ENCODE data around the gene PRR14L.
"Not testable (repeated sequence)": the region's sequence is repeated elsewhere in the genome, so short reads cannot be mapped to it uniquely, and the experiment has no call there.

PRR14L gene

GRCh38 chr22:31749636-31750364, at the start of gene PRR14L:
Gene PRR14L (minus strand): TSS chr22:31750132. CDS start chr22:31738860, 11,272 bp downstream.
- ChIA-PET CTCF (interaction anchor here (0.9 to 1.2 kb wide), 3 partner anchors 8 to 84 kb away, joined by 3 read pairs; no protein-coding TSS in a partner anchor), POLR2A (no interaction called here)
- DNase-seq (ENCODE audit: extremely low spot score): peak; percentile 94
- TF ChIP-seq, protein P1, sequence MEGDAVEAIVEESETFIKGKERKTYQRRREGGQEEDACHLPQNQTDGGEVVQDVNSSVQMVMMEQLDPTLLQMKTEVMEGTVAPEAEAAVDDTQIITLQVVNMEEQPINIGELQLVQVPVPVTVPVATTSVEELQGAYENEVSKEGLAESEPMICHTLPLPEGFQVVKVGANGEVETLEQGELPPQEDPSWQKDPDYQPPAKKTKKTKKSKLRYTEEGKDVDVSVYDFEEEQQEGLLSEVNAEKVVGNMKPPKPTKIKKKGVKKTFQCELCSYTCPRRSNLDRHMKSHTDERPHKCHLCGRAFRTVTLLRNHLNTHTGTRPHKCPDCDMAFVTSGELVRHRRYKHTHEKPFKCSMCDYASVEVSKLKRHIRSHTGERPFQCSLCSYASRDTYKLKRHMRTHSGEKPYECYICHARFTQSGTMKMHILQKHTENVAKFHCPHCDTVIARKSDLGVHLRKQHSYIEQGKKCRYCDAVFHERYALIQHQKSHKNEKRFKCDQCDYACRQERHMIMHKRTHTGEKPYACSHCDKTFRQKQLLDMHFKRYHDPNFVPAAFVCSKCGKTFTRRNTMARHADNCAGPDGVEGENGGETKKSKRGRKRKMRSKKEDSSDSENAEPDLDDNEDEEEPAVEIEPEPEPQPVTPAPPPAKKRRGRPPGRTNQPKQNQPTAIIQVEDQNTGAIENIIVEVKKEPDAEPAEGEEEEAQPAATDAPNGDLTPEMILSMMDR (IDR thresholded peaks at IDR 0.05; ENCODE audit: control extremely low read depth, extremely low read depth, low read depth, missing control alignments): no peak

DNA sequence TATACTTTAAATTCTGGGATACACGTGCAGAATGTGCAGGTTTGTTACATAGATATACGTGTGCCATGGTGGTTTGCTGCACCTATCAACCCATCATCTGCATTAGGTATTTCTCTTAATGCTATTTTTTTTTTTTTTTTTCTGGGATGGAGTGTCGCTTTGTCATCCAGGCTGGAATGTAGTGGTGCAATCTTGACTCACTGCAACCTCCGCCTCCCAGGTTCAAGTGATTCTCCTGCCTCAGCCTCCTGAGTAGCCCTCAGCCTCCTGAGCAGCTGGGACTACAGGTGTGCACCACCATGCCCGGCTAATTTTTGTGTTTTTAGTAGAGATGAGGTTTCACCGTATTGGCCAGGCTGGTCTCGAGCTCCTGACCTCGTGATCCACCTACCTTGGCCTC, 49.4 kb upstream of the PRR14L start:
- CTCF ChIA-PET; POLR2A ChIA-PET; DNase-seq (ENCODE audit: extremely low spot score): not testable (repeated sequence)

DNA sequence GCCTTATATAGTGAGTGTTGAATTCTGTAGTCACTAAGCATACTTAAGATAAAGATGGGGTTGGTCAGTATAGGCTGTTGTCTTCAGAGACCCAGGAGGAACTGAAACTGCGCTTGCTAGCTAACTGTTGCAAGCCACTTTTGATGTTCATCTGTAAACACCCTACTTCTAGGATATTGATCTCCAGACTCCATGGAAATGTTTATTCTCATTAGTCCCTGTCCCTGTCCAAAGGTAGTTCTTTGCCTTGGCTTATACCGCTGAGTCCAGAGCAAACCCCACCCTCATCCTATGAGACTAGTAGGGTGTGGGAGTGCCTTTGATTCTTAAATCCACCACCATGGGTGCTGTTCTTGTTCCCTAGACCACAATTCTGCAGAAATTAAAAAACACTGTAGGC, 40.3 kb upstream of the PRR14L start:
- peak; percentile 57 for DNase-seq (ENCODE audit: extremely low spot score)
- CTCF ChIA-PET: interaction anchor here (1.0 kb wide), 2 partner anchors 10 to 54 kb away, joined by 3 to 4 read pairs; no protein-coding TSS in a partner anchor

GRCh38 chr22:31789803-31790202, 39.9 kb upstream of the PRR14L start:
- no peak for DNase-seq (ENCODE audit: extremely low spot score)
- ChIA-PET CTCF (interaction anchor here (1.0 kb wide), 2 partner anchors 10 to 55 kb away, joined by 3 to 4 read pairs; no protein-coding TSS in a partner anchor), POLR2A (no interaction called here)
- TF ChIP-seq, protein P1 (IDR thresholded peaks at IDR 0.05; ENCODE audit: control extremely low read depth, extremely low read depth, low read depth, missing control alignments): no peak

More for the DNA sequence above, 40.3 kb upstream of the PRR14L start:
- POLR2A ChIA-PET: no interaction called here
- TF ChIP-seq, protein P1 (IDR thresholded peaks at IDR 0.05; ENCODE audit: control extremely low read depth, extremely low read depth, low read depth, missing control alignments): no peak

DNA sequence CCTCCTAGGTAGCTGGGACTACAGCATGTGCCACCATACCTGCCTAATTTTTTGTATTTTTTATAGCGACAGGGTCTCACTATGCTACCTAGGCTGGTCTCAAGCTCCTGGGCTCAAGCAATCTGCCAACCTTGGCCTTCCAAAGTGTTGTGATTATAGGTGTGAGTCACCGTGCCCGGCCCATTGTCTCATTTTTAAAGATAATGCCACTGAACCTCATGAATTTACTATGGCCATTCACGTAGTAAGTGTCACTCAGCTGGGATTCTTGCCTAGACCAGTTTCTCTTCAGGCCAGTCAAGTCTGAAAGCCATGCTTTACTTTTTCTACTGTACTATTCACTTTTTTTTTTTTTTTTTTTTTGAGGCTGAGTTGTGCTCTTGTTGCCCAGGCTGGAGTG, 26.3 kb upstream of the PRR14L start:
- DNase-seq (ENCODE audit: extremely low spot score): no peak
- TF ChIP-seq, protein P1 (IDR thresholded peaks at IDR 0.05; ENCODE audit: control extremely low read depth, extremely low read depth, low read depth, missing control alignments): no peak
- CTCF ChIA-PET: interaction anchor here (1.0 to 1.2 kb wide), 2 partner anchors 10 to 31 kb away, joined by 3 read pairs; no protein-coding TSS in a partner anchor
- POLR2A ChIA-PET: no interaction called here

DNA sequence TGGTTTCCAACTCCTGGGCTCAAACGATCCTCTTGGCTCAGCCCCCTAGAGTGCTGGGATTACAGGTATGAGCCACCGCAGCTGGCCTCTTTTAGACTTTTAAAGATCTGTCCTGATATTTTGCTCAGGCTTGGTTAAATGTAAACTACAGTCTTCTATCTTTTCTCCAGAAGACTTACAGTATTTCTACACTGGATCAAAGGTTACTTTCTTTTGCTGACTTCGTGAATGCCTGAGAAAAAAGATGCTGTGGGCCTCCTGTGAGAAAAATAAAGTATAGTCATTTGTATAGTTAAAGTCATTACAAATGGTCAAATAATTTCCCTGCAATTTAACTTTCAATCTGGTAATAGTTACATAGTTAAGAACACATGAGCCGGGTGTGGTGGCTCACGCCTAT, 23.5 kb upstream of the PRR14L start:
- DNase-seq (ENCODE audit: extremely low spot score): no peak
- TF ChIP-seq, protein P1 (IDR thresholded peaks at IDR 0.05; ENCODE audit: control extremely low read depth, extremely low read depth, low read depth, missing control alignments): no peak
- ChIA-PET CTCF (interaction anchor here (1.6 kb wide), 1 partner anchor 13 kb away, joined by 3 read pairs; no protein-coding TSS in a partner anchor), POLR2A (no interaction called here)

- no peak for DNase-seq (ENCODE audit: extremely low spot score)
- CTCF ChIA-PET: no interaction called here
- TF ChIP-seq, protein P1 (IDR thresholded peaks at IDR 0.05; ENCODE audit: control extremely low read depth, extremely low read depth, low read depth, missing control alignments): no peak
- POLR2A ChIA-PET: no interaction called here
Measured at GRCh38 chr22:31768422-31769059, 18.6 kb upstream of the PRR14L start.

Data from GM10248 (cell line).